ENCODE measurements around the gene CASKIN2.
A peak's percentile ranks its signal among the peaks of the same experiment; 100 is the strongest.
"Not testable (repeated sequence)": the region's sequence is repeated elsewhere in the genome, so short reads cannot be mapped to it uniquely, and the experiment has no call there.

Gene CASKIN2

GRCh38 chr17:75456039-75456416 is 59.3 kb downstream of the CASKIN2 start:
- DNase-seq (ENCODE audit: low read depth), result no peak
- peak overlapping the region; percentile 90 for H3K4me3 ChIP-seq (ENCODE audit: low read length)
- TF ChIP-seq, protein P1, sequence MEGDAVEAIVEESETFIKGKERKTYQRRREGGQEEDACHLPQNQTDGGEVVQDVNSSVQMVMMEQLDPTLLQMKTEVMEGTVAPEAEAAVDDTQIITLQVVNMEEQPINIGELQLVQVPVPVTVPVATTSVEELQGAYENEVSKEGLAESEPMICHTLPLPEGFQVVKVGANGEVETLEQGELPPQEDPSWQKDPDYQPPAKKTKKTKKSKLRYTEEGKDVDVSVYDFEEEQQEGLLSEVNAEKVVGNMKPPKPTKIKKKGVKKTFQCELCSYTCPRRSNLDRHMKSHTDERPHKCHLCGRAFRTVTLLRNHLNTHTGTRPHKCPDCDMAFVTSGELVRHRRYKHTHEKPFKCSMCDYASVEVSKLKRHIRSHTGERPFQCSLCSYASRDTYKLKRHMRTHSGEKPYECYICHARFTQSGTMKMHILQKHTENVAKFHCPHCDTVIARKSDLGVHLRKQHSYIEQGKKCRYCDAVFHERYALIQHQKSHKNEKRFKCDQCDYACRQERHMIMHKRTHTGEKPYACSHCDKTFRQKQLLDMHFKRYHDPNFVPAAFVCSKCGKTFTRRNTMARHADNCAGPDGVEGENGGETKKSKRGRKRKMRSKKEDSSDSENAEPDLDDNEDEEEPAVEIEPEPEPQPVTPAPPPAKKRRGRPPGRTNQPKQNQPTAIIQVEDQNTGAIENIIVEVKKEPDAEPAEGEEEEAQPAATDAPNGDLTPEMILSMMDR (conservative IDR thresholded peaks at IDR 0.05; ENCODE audit: low read depth, low read length), result no peak

DNA sequence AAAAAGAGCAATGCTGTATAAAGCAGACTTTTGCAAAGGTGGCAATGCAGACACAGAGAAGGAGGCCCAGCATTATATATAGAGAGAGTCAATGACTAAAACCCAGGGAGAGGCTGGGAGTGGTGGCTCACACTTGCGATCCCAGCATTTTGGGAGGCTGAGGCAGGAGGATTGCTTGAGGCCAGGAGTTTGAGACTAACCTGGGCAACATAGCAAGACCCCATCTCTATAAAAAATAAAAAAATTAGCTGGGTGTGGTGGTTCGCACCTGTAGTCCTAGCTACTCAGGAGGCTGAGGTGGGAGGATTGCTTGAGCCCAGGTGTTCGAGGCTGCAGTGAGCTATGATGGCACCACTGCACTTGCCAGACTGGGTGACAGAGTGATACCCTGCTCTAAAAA is 60.7 kb downstream of the CASKIN2 start:
- DNase-seq (ENCODE audit: low read depth); H3K4me3 ChIP-seq (ENCODE audit: low read length): not testable (repeated sequence)

- TF ChIP-seq, protein P1 (conservative IDR thresholded peaks at IDR 0.05; ENCODE audit: low read depth, low read length), result no peak
- H3K4me3 ChIP-seq (ENCODE audit: low read length), result no peak overlapping the region
- no peak for DNase-seq (ENCODE audit: low read depth)
These were observed 61.1 kb downstream of the CASKIN2 start for GRCh38 chr17:75454193-75454592.

DNA sequence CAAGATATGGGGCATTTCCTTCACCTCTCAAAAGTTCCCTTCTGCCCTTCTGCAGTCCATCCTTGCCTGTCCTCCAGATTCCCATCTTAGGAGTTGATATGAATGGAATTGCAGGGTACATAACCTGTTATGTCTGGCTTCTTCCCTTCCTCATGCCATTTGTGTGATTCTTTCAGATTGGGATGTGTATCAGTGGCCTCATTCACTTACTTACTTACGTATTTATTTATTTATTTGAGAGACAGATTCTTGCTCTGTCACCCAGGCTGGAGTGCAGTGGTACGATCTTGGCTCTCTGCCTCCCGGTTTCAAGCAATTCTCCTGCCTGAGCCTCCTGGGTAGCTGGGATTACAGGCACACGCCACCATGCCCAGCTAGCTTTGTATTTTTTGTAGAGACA is 65.1 kb downstream of the CASKIN2 start:
- no peak for DNase-seq (ENCODE audit: low read depth)
- TF ChIP-seq, protein P1 (conservative IDR thresholded peaks at IDR 0.05; ENCODE audit: low read depth, low read length), result no peak
- no peak overlapping the region for H3K4me3 ChIP-seq (ENCODE audit: low read length)
